GM12874 (cell line): ENCODE results near the gene FUBP3.

ENCODE experiments used
- CTCF ChIP-seq: IDR thresholded peaks from 2 replicates; pipeline ENCODE4 v1.5.1; 2011; ENCODE audit warnings: low read depth, mild to moderate bottlenecking, control low read depth, low read length, moderate library complexity; ENCODE audit not compliant: insufficient read depth

The FUBP3 gene

DNA sequence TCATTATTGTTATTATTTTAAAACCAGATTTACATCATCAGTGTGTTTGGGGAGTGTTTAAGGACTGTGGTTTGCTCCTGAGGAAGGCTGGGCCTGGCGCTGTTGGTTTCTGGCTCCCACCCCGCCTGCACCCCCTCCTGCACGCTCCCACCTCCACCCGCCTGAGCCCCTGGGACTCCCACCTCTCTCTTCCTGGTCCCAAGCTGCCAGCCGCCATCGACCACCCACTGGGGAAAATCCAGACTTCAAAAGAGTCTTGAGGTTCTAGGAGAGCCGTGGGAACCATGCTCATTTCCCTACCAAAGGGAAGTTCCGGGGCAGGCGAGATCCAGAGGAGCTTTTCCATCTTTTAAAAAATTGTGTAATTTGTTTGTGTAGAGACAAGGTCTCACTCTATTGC, 35.0 kb upstream of the FUBP3 start:
- TF ChIP-seq CTCF, result no peak

DNA sequence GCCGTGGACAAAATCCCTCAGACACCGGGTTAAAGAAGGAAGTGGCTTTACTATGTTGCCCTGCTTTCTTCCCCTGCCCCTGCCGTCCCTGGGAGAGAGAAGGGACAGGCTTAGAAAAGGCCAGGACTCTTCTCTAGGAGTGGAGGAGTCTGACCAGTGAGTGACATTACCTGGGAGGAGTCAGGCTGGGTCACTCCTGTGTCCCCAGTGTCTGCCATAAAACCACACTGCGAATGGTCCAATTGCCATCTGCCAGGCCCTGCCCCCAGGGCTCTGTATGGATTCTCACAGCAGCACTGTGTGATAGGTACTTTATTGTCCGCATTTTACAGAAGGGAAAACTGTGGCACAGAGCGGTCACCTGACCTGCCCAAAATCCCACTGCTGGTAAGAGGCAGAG, 31.3 kb upstream of the FUBP3 start:
- TF ChIP-seq CTCF, result no peak

GRCh38 chr9:130549093-130549735, 30.2 kb upstream of the FUBP3 start:
- no peak for TF ChIP-seq CTCF

- TF ChIP-seq CTCF, result no peak
These were observed 24.8 kb upstream of the FUBP3 start for GRCh38 chr9:130554606-130555005.

GRCh38 chr9:130555061-130555460, 24.3 kb upstream of the FUBP3 start:
- TF ChIP-seq CTCF, result no peak

- no peak for TF ChIP-seq CTCF
These were observed 23.4 kb upstream of the FUBP3 start for GRCh38 chr9:130555968-130556367.

DNA sequence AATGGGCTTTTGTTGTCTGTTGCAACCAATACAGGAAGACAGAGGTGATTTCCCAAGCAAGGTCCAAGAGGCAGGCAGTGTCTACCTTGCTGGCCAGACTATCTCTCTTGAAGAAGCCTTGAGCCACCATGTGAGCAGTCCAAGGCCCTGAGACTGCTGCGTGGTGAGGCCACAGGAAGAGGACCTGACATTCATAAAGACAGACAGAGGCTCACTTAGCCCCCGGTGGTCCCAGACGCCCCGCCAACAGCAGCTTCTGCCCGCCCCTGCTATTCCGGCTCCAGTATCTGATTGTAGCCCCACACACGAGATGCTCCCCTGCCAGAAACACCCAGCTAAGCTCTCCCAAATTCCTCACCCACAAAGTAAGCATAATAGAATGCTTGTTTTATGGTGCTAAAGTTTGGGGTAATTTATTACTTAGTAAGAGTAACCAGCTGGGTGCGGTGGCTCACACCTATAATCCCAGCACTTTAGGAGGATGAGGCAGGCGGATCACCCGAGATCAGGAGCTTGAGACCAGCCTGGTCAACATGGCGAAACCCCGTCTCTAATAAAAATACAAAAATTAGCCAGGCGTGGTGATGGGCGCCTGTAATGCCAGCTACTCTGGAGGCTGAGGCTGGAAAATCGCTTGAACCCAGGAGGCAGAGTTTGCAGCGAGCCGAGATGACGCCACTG, 22.8 kb upstream of the FUBP3 start:
- TF ChIP-seq CTCF, result no peak

DNA sequence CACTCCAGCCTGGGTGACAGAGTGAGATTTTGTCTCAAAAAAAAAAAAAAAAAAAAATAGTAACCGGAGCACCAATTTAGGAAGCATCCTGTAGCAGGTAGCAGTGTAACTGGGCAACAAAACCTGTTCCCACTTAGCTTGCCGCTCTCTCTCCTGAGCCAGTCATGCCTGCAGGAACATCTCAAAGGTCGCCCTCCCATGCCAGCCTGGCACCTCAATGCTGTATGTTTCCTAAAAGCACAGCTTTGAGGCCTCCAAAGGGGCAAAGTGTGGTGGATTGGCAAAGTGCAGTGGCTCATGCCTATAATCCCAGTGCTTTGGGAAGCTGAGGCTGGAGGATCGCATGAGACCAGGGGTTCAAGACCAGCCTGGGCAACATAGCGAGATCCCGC, 22.3 kb upstream of the FUBP3 start:
- no peak for TF ChIP-seq CTCF
